CD4-positive, alpha-beta memory T cell (primary cell): Measurements from ENCODE around the gene KCNK3. TPM values are rescaled to one million over a fixed set of nuclear protein-coding genes. Genes with fewer than 3 reads are reported as not detected.

Source experiments
- CTCF ChIA-PET: fragments of 350-600 bp; sonication (Branson Sonifier 250); formaldehyde crosslinking; loops from one replicate; lab custom pipeline; 2021; ENCODE audit warnings: inconsistent platforms; ENCODE audit not compliant: partially characterized antibody; lab: Charles Lee
- POLR2A ChIA-PET: fragments of 350-600 bp; sonication (Branson Sonifier 250); formaldehyde crosslinking; loops from one replicate; lab custom pipeline; 2021; ENCODE audit not compliant: partially characterized antibody; lab: Charles Lee
- DNase-seq, 5 donors: peaks; one replicate each; pipeline versions ENCODE4 v3.0.0 to v3.0.0-alpha.2; 2020 to 2022; ENCODE audit warnings: mixed read lengths in 1 of 5
- H3K27ac ChIP-seq: one replicate; pipeline ENCODE4 v1.7.0; 2013; ENCODE audit warnings: low read depth, low read length
- H3K27me3 ChIP-seq: 2 replicates; pipeline ENCODE4 v1.7.0; 2013; ENCODE audit warnings: mild to moderate bottlenecking, low read length, moderate library complexity; ENCODE audit not compliant: insufficient read depth
- H3K36me3 ChIP-seq: 2 replicates; pipeline ENCODE4 v1.7.0; 2013; ENCODE audit warnings: mild to moderate bottlenecking, low read length, moderate library complexity; ENCODE audit not compliant: insufficient read depth
- H3K4me1 ChIP-seq: 2 replicates; pipeline ENCODE4 v1.7.0; 2013; ENCODE audit warnings: mild to moderate bottlenecking, low read length, moderate library complexity; ENCODE audit not compliant: insufficient read depth
- H3K4me3 ChIP-seq, 2 donors: one replicate each; pipeline ENCODE4 v1.7.0; 2013; ENCODE audit warnings: low read length in 2 of 2, mild to moderate bottlenecking in 1 of 2
- H3K9me3 ChIP-seq, 2 donors: one replicate each; pipeline ENCODE4 v1.7.0; 2013; ENCODE audit warnings: low read length in 2 of 2, control low read depth in 1 of 2; ENCODE audit not compliant: control insufficient read depth in 1 of 2
- H3K27ac Mint-ChIP-seq, 7 donors: one replicate each; pipeline ENCODE4 v1.8.0; 2020 to 2021; ENCODE audit warnings: mixed read lengths in 7 of 7, mild to moderate bottlenecking in 6 of 7, inconsistent platforms in 3 of 7, moderate library complexity in 3 of 7
- H3K27me3 Mint-ChIP-seq, 2 donors: one replicate each; pipeline ENCODE4 v1.8.0; 2020 to 2021; ENCODE audit warnings: mixed read lengths in 2 of 2
- H3K36me3 Mint-ChIP-seq, 2 donors: one replicate each; pipeline ENCODE4 v1.8.0; 2020 to 2021; ENCODE audit warnings: mixed read lengths in 2 of 2, inconsistent platforms in 1 of 2, mild to moderate bottlenecking in 1 of 2
- H3K4me1 Mint-ChIP-seq, 4 donors: one replicate each; pipeline ENCODE4 v1.8.0; 2020 to 2021; ENCODE audit warnings: mixed read lengths in 4 of 4, mild to moderate bottlenecking in 1 of 4
- H3K4me3 Mint-ChIP-seq, 8 donors: one replicate each; pipeline ENCODE4 v1.8.0; 2020 to 2021; ENCODE audit warnings: mixed read lengths in 8 of 8, mild to moderate bottlenecking in 7 of 8, moderate library complexity in 6 of 8, inconsistent platforms in 3 of 8
- H3K9me3 Mint-ChIP-seq, 8 donors: one replicate each; pipeline ENCODE4 v1.8.0; 2020 to 2021; ENCODE audit warnings: mixed read lengths in 8 of 8, mild to moderate bottlenecking in 5 of 8, inconsistent platforms in 3 of 8, moderate library complexity in 1 of 8
- intact Hi-C: fragments of 100-400 bp; cut with micrococcal nuclease; formaldehyde crosslinking; loops from one replicate; pipeline ENCODE4 v1.15.1; 2023
- polyA plus RNA-seq, 2 donors: library from polyadenylated mRNA; unstranded; fragments of 300-500 nt; fragmentation: Illumina TruSeq; gene quantifications; one replicate each; pipeline ENCODE4 v1.2.3, GENCODE V29; 2021
- total RNA-seq, 2 experiments: library from RNA; stranded (reverse); gene quantifications; one replicate each; pipeline ENCODE4 v1.2.3, GENCODE V29; 2021

KCNK3 gene
- total and polyA plus RNA-seq, 4 experiments from 2014 or later: not detected

DNA sequence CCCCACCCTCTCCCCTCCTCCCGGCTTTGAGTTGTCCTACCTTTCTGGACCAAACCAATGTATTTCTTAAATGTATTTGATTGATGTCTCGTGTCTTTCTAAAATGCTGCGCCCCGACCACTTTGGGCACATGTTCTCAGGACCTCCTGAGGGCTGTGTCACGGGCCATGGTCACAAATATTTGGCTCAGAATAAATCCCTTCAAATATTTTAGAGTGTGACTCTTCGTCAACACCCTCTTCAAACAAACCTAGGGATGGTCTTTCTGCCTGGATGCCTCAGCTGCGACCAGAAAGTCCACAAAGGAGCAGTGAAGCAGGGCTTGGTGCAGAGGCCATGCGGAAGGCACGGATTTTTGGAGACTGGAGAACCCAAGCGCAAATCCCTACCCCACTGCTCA lies 70.5 kb downstream of the KCNK3 start:
- CTCF ChIA-PET: interaction anchor here (1.5 kb wide), 1 partner anchor 18 kb away, joined by 6 read pairs; no protein-coding TSS in a partner anchor
- H3K27ac Mint-ChIP-seq: peak overlapping the region in 4 of 7 donors; percentile 46 to 79 (median 59)
- Histone ChIP-seq H3K4me1 (peaks cover 36% of the 10 kb centered on the region), H3K27me3 (no peaks in the 10 kb centered on the region), H3K36me3 (no peaks in the 10 kb centered on the region), H3K9me3 (no peaks in the 10 kb centered on the region), H3K27ac (no peak overlapping the region), H3K4me3 (no peak overlapping the region)
- POLR2A ChIA-PET: interaction anchor here (2.4 kb wide), 1 partner anchor 23 kb away, joined by 12 read pairs; the partner anchor contains the start of gene CENPA
- intact Hi-C loops: no loop called here
- H3K4me1 Mint-ChIP-seq: peaks cover 18 to 48% (median 31%) of the 10 kb centered on the region in 4 donors
- peaks cover 0 to 1% of the 10 kb centered on the region in 2 donors for H3K27me3 Mint-ChIP-seq
- no peaks in the 10 kb centered on the region for H3K9me3 Mint-ChIP-seq
- no peak for DNase-seq
- H3K4me3 Mint-ChIP-seq: peak overlapping the region; percentile 74 to 96 (median 94)
- peaks cover 0 to 6% of the 10 kb centered on the region in 2 donors for H3K36me3 Mint-ChIP-seq

DNA sequence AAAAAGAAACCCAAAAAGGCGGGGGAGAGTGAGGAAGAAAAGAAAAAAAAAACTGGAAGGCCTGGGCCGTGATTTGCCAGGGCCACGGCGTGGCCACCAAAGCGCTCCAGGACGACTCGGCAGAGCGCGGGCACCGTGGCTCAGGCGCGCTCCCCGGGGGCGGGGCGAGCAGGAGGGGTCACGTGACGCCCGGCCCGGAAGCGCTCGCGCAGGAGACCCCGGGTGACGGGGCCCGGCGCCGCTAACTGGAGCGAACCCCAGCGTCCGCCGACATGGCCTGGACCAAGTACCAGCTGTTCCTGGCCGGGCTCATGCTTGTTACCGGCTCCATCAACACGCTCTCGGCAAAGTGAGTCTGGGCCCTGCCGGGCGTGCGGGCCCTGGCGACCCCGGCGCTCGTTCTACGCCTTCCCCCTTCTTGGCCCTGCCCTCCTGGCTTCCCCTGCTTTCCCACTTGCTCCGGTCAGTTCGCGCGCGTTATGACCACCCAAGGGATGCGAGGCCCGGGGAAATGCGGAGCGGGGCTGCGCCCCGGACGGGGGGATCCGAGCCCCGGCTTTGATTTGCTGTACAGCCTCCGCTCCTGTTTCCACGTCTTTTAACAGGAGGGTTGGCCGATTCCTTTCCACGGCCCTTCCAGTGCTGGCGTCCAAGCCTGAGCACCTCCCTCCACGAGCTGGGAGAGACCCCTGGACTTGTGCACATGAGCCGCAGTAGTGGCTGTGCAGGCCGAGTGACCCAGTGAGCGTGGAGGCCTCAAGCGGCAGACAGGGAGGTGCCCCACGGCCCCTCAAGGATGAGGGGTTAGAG lies 71.8 kb downstream of the KCNK3 start, which contains the start of gene SLC35F6:
Gene SLC35F6, plus strand, starts transcription at position 207 of the 810 bp plus-strand sequence. Its CDS starts 66 bp downstream, at position 273.
- intact Hi-C loops: loop anchor here (1.0 kb wide), 1 partner anchor 21 kb away; no protein-coding TSS in a partner anchor
- Histone ChIP-seq H3K36me3 (no peaks in the 10 kb centered on the region), H3K27ac (peak within 1 kb of the TSS; percentile 88), H3K4me3 (peak within 1 kb of the TSS; percentile 44 to 90), H3K4me1 (peaks cover 48% of the 10 kb centered on the region), H3K9me3 (no peaks in the 10 kb centered on the region), H3K27me3 (no peaks in the 10 kb centered on the region)
- DNase-seq: peak; percentile 79 to 86 (median 84)
- Mint-ChIP-seq H3K27ac (peak within 1 kb of the TSS; percentile 79 to 97 (median 95)), H3K36me3 (peaks cover 0 to 6% of the 10 kb centered on the region in 2 donors), H3K4me1 (peaks cover 21 to 57% (median 39%) of the 10 kb centered on the region in 4 donors), H3K9me3 (no peaks in the 10 kb centered on the region), H3K4me3 (peak within 1 kb of the TSS; percentile 91 to 96 (median 94)), H3K27me3 (peaks cover 0 to 1% of the 10 kb centered on the region in 2 donors)
- ChIA-PET POLR2A (interaction anchor here (0.5 to 2.4 kb wide), 5 partner anchors 8 to 295 kb away, joined by 3 to 12 read pairs (median 7); partner anchors contain the start of gene CENPA), CTCF (interaction anchor here (1.0 to 1.5 kb wide), 2 partner anchors 19 kb away, joined by 3 to 6 read pairs; no protein-coding TSS in a partner anchor)

DNA sequence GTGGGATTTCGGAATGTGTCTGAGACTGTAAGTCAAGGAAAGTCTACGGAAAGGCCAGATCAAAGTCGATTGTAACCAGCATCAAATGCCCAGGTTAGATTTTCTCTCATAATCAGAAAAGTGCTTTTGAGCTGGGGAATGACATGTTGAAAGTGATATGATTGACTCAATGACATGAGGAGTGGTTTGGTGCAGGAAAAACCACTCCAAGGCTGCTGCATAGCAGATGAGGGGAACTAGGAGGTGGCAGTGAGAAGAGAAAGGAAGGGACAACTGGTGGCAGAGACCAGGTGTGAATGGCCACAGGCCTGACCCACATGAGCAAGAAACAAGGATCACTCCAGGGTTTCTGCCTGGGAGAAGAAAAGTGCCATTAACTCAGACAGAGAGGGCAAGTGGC lies 72.4 kb downstream of the KCNK3 start:
- no peak for DNase-seq
- no peaks in the 10 kb centered on the region for H3K9me3 Mint-ChIP-seq
- no peaks in the 10 kb centered on the region for H3K36me3 ChIP-seq
- H3K4me3 Mint-ChIP-seq: peak overlapping the region; percentile 91 to 96 (median 94)
- peak overlapping the region; percentile 88 for H3K27ac ChIP-seq
- H3K27ac Mint-ChIP-seq: peak overlapping the region; percentile 79 to 97 (median 95)
- H3K4me1 ChIP-seq: peaks cover 52% of the 10 kb centered on the region
- no peaks in the 10 kb centered on the region for H3K27me3 Mint-ChIP-seq
- peak overlapping the region; percentile 44 to 90 for H3K4me3 ChIP-seq
- intact Hi-C loops: loop anchor here (1.0 kb wide), 1 partner anchor 20 kb away; no protein-coding TSS in a partner anchor
- H3K36me3 Mint-ChIP-seq: peaks cover 0 to 6% of the 10 kb centered on the region in 2 donors
- no peaks in the 10 kb centered on the region for H3K27me3 ChIP-seq
- no peaks in the 10 kb centered on the region for H3K9me3 ChIP-seq
- CTCF ChIA-PET: interaction anchor here (1.0 kb wide), 1 partner anchor 19 kb away, joined by 3 read pairs; no protein-coding TSS in a partner anchor
- peaks cover 21 to 63% (median 45%) of the 10 kb centered on the region in 4 donors for H3K4me1 Mint-ChIP-seq
- POLR2A ChIA-PET: interaction anchor here (0.5 to 2.4 kb wide), 5 partner anchors 8 to 294 kb away, joined by 3 to 12 read pairs (median 7); partner anchors contain the start of gene CENPA

DNA sequence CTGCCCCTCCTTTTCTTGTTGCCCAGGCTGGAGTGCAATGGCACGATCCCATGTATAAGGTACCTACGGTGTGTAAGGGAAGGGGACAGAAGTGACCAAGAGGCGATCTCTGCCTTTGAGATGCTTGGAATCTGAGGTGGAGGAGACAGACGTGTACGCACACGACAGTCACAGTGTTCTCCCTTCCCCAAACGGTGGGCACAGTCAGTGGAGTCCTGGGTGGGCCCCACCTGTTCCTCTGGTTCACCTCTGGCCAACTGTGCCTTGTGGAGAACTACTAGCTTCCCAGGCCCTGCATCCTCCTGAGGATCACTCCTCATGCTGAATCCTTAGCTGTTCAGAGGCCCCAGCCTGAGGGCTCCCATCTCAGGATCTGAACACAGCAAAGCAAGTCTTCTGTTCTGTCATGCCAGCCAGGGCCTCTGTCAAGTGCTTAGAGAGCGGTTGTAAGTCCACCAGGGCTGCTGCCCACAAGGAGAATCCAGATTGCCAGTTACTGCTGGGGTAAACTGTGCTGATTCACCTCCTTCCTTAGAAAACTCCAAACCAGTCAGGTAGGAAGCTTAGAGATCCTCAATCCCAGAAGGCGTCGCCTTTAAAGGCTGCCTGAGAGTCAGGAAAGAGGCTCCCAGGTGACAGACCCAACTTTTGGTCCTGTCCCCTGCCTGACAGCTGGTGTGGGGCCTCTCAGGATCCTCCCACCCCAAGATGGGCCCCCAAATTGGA lies 73.1 kb downstream of the KCNK3 start:
- peak overlapping the region in 1 of 2 donors; percentile 90 for H3K4me3 ChIP-seq

DNA sequence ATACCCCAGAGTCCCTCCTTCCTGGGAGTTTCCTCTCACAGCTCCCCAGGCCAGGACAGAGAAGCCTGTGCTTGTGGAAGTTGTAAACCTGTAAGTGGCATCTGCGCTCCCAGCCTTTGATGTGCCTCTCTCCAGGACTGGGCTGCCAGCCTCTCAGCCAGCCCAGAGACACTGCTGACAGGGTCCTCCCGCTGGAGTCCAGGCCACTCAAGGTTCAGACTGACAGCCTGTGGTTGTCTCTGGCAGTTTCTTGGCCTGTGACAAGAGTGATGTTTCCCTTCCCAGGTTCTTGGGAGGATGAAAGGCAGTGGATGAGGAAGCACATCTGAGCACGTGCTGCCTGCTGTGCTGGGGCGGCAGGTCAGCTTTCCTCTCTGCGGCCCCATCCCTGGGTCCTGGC lies 74.6 kb downstream of the KCNK3 start:
- Mint-ChIP-seq H3K27me3 (no peaks in the 10 kb centered on the region), H3K4me3 (peak overlapping the region in 1 of 8 donors; percentile 78), H3K9me3 (no peaks in the 10 kb centered on the region), H3K27ac (peak overlapping the region in 4 of 7 donors; percentile 57 to 82 (median 66)), H3K36me3 (peaks cover 0 to 9% of the 10 kb centered on the region in 2 donors), H3K4me1 (peaks cover 29 to 83% (median 60%) of the 10 kb centered on the region in 4 donors)
- DNase-seq: no peak
- H3K27ac ChIP-seq: no peak overlapping the region
- peaks cover 62% of the 10 kb centered on the region for H3K4me1 ChIP-seq
- POLR2A ChIA-PET: no interaction called here
- H3K36me3 ChIP-seq: no peaks in the 10 kb centered on the region
- intact Hi-C loops: no loop called here
- H3K27me3 ChIP-seq: no peaks in the 10 kb centered on the region
- H3K4me3 ChIP-seq: no peak overlapping the region
- no peaks in the 10 kb centered on the region for H3K9me3 ChIP-seq
- CTCF ChIA-PET: interaction anchor here (1.2 kb wide), 1 partner anchor 10 kb away, joined by 4 read pairs; no protein-coding TSS in a partner anchor

More for the DNA sequence above, 73.1 kb downstream of the KCNK3 start:
- Histone ChIP-seq H3K9me3 (no peaks in the 10 kb centered on the region), H3K4me1 (peaks cover 52% of the 10 kb centered on the region), H3K36me3 (no peaks in the 10 kb centered on the region), H3K27ac (peak overlapping the region; percentile 88), H3K27me3 (no peaks in the 10 kb centered on the region)
- ChIA-PET CTCF (interaction anchor here (1.0 to 1.1 kb wide), 2 partner anchors 18 to 20 kb away, joined by 3 to 5 read pairs; no protein-coding TSS in a partner anchor), POLR2A (interaction anchor here (1.1 to 2.4 kb wide), 3 partner anchors 7 to 20 kb away, joined by 3 to 12 read pairs (median 6); partner anchors contain the start of gene CENPA)
- Mint-ChIP-seq H3K27ac (peak overlapping the region; percentile 79 to 97 (median 95)), H3K9me3 (no peaks in the 10 kb centered on the region), H3K4me3 (peak overlapping the region; percentile 91 to 96 (median 94)), H3K36me3 (peaks cover 0 to 6% of the 10 kb centered on the region in 2 donors), H3K4me1 (peaks cover 21 to 68% (median 48%) of the 10 kb centered on the region in 4 donors), H3K27me3 (no peaks in the 10 kb centered on the region)
- no peak for DNase-seq
- intact Hi-C loops: no loop called here

- intact Hi-C loops: no loop called here
- Mint-ChIP-seq H3K36me3 (peaks cover 0 to 16% of the 10 kb centered on the region in 2 donors), H3K27me3 (no peaks in the 10 kb centered on the region), H3K4me3 (peak overlapping the region in 2 of 8 donors; percentile 6 to 15), H3K4me1 (peaks cover 37 to 92% (median 68%) of the 10 kb centered on the region in 4 donors), H3K27ac (peak overlapping the region in 1 of 7 donors; percentile 29), H3K9me3 (no peaks in the 10 kb centered on the region)
- CTCF ChIA-PET: interaction anchor here (1.2 kb wide), 1 partner anchor 9 kb away, joined by 4 read pairs; no protein-coding TSS in a partner anchor
- Histone ChIP-seq H3K9me3 (no peaks in the 10 kb centered on the region), H3K4me1 (peaks cover 70% of the 10 kb centered on the region), H3K27me3 (no peaks in the 10 kb centered on the region), H3K36me3 (no peaks in the 10 kb centered on the region), H3K4me3 (no peak overlapping the region), H3K27ac (no peak overlapping the region)
- POLR2A ChIA-PET: interaction anchor here (1.3 kb wide), 1 partner anchor 18 kb away, joined by 4 read pairs; the partner anchor contains the start of gene CENPA
- no peak for DNase-seq
Measured at GRCh38 chr2:26767894-26768487, 75.5 kb downstream of the KCNK3 start.
